B cell (primary cell): ENCODE measurements around the gene JMJD8. TPM values are rescaled to one million over a fixed set of nuclear protein-coding genes. Genes with fewer than 3 reads are reported as not detected.

Source experiments
- ATAC-seq: fragments of 200-7000 bp; cut with Tn5 transposase; one replicate; pipeline ENCODE4 v1.10.0; 2021; ENCODE audit warnings: low read depth, mild to moderate bottlenecking, moderate number of reproducible peaks, moderate library complexity
- CTCF ChIA-PET: fragments of 350-600 bp; sonication (Branson Sonifier 250); formaldehyde crosslinking; loops from one replicate; lab custom pipeline; 2021; ENCODE audit warnings: antibody characterized with exemption, inconsistent platforms; lab: Charles Lee
- POLR2A ChIA-PET: fragments of 350-600 bp; sonication (Branson Sonifier 250); formaldehyde crosslinking; loops from one replicate; lab custom pipeline; 2021; ENCODE audit warnings: antibody characterized with exemption; lab: Charles Lee
- DNase-seq: peaks from one replicate; pipeline ENCODE4 v3.0.0; 2013
- H2AFZ ChIP-seq: 2 replicates; pipeline ENCODE4 v1.6.1; 2012; ENCODE audit warnings: mild to moderate bottlenecking, low read depth, low read length; ENCODE audit not compliant: insufficient read depth, poor library complexity, severe bottlenecking
- H3K27ac ChIP-seq, 2 donors: 1 replicate in 1 of 2; 2 replicates in 1 of 2; pipeline ENCODE4 v1.5.1; 2012 to 2013; ENCODE audit warnings: low read length in 2 of 2, mild to moderate bottlenecking in 2 of 2, moderate library complexity in 1 of 2
- H3K27me3 ChIP-seq, 4 experiments: fragments of 200-600 bp in 1 of 4; sonication (generic) in 1 of 4; replicated peaks in 1 of 4; 1 replicate in 2 of 4; 2 replicates in 2 of 4; pipeline versions ENCODE4 v1.6.1 to v1.7.0; 2013 to 2016; ENCODE audit warnings: low read length in 3 of 4, mild to moderate bottlenecking in 2 of 4, mixed read lengths in 1 of 4, moderate library complexity in 1 of 4; ENCODE audit not compliant: insufficient read depth in 4 of 4, control insufficient read depth in 3 of 4; ENCODE audit errors: control extremely low read depth in 1 of 4
- H3K36me3 ChIP-seq, 2 experiments: replicated peaks in 1 of 2; 1 replicate in 1 of 2; 2 replicates in 1 of 2; pipeline versions ENCODE4 v1.6.1 to v1.7.1; 2013; ENCODE audit warnings: low read length in 1 of 2; ENCODE audit not compliant: insufficient read depth in 2 of 2, control insufficient read depth in 1 of 2; ENCODE audit errors: control extremely low read depth in 1 of 2, extremely low read depth in 1 of 2
- H3K4me1 ChIP-seq, 2 donors: fragments of 200-600 bp in 1 of 2; sonication (generic) in 1 of 2; 1 replicate in 1 of 2; 2 replicates in 1 of 2; pipeline versions ENCODE4 v1.5.1 to v1.6.1; 2013 to 2017; ENCODE audit warnings: low read length in 2 of 2; ENCODE audit not compliant: control insufficient read depth in 2 of 2, insufficient read depth in 2 of 2
- H3K4me2 ChIP-seq: replicated peaks from 2 replicates; pipeline ENCODE3; 2012; ENCODE audit warnings: mild to moderate bottlenecking, low read depth, low read length; ENCODE audit not compliant: poor library complexity, severe bottlenecking
- H3K4me3 ChIP-seq, 5 experiments: fragments of 200-600 bp in 1 of 5; sonication (generic) in 1 of 5; 1 replicate in 3 of 5; 2 replicates in 2 of 5; pipeline versions ENCODE4 v1.5.1 to v1.7.0; 2011 to 2016; ENCODE audit warnings: low read length in 4 of 5, mild to moderate bottlenecking in 4 of 5, low read depth in 2 of 5, control low read depth in 1 of 5, moderate library complexity in 1 of 5; ENCODE audit not compliant: insufficient read depth in 1 of 5; ENCODE audit errors: control extremely low read depth in 1 of 5, extremely low read depth in 1 of 5
- H3K79me2 ChIP-seq: fragments of 200-600 bp; sonication (generic); one replicate; pipeline ENCODE4 v1.6.0; 2016; ENCODE audit warnings: low read length; ENCODE audit not compliant: control insufficient read depth, insufficient read depth
- H3K9ac ChIP-seq: fragments of 200-600 bp; sonication (generic); 2 replicates; pipeline ENCODE4 v1.6.1; 2017; ENCODE audit warnings: mild to moderate bottlenecking, low read length, moderate library complexity
- H3K9me3 ChIP-seq, 3 donors: one replicate each; pipeline versions ENCODE4 v1.6.1 to v1.7.1; 2013; ENCODE audit warnings: low read length in 2 of 3; ENCODE audit not compliant: control insufficient read depth in 2 of 3, insufficient read depth in 1 of 3; ENCODE audit errors: control extremely low read depth in 1 of 3
- H4K20me1 ChIP-seq: 2 replicates; pipeline ENCODE4 v1.6.0; 2012; ENCODE audit warnings: mild to moderate bottlenecking, low read length; ENCODE audit not compliant: insufficient read depth, control insufficient read depth, poor library complexity, severe bottlenecking
- H3K27ac Mint-ChIP-seq: one replicate; pipeline ENCODE4 v1.8.0; 2021; ENCODE audit warnings: mixed read lengths
- H3K27me3 Mint-ChIP-seq: one replicate; pipeline ENCODE4 v1.8.0; 2021; ENCODE audit warnings: mixed read lengths
- H3K4me1 Mint-ChIP-seq: one replicate; pipeline ENCODE4 v1.8.0; 2021; ENCODE audit warnings: mixed read lengths
- H3K4me3 Mint-ChIP-seq: one replicate; pipeline ENCODE4 v1.8.0; 2021; ENCODE audit warnings: mixed read lengths
- H3K9me3 Mint-ChIP-seq: one replicate; pipeline ENCODE4 v1.8.0; 2022; ENCODE audit warnings: mixed read lengths; ENCODE audit not compliant: insufficient read depth
- EZH2 ChIP-seq: IDR thresholded peaks from 2 replicates; pipeline ENCODE4 v1.6.1; 2012; ENCODE audit warnings: borderline replicate concordance, low read depth, mild to moderate bottlenecking, moderate library complexity, low read length; ENCODE audit not compliant: insufficient read depth, poor library complexity, severe bottlenecking
- WGBS: methylation state at CpG from one replicate; pipeline ENCODE4 v1.1.5; 2013; ENCODE audit warnings: missing lambda C conversion rate; ENCODE audit not compliant: insufficient coverage; 5-methylcytosine and 5-hydroxymethylcytosine counted together
- intact Hi-C: fragments of 100-400 bp; cut with micrococcal nuclease; formaldehyde crosslinking; loops from one replicate; pipeline ENCODE4 v1.10.0; 2022
- polyA plus RNA-seq: library from polyadenylated mRNA; depleted of rRNA; stranded (reverse); fragments of >200 nt; gene quantifications from 2 replicates; pipeline ENCODE4 v1.2.3, GENCODE V29; 2012
- total RNA-seq, 2 donors: library from RNA; stranded (reverse); fragments of 120-200 nt in 1 of 2; gene quantifications; 1 replicate in 1 of 2; 2 replicates in 1 of 2; pipeline versions ENCODE4 v1.2.3 to v1.2.4, GENCODE V29; 2013 to 2022
- TF ChIP-seq, protein P1 (sequence below): fragments of 200-600 bp; IDR thresholded peaks from one replicate; pipeline ENCODE4 v1.8.0; 2022; ENCODE audit warnings: antibody characterized with exemption, mild to moderate bottlenecking

JMJD8 gene
- total and polyA plus RNA-seq, 2 donors (not counting 1 experiment from before 2014, with no cell fraction given) = 46.3 to 69.3 TPM

GRCh38 chr16:714558-715476, 30.7 kb upstream of the JMJD8 start, which contains the start of gene METRN:
METRN (plus strand) TSS chr16:715118; CDS start chr16:715290, 172 bp downstream.
- Histone ChIP-seq H3K79me2 (no peaks in the 10 kb centered on the region), H3K4me2 (peak within 1 kb of the TSS; percentile 95), H3K9ac (peak within 1 kb of the TSS; percentile 61), H4K20me1 (peaks cover 11% of the 10 kb centered on the region), H3K27me3 (peaks cover 0 to 44% (median 17%) of the 10 kb centered on the region in 4 experiments), H3K27ac (no peak within 1 kb of the TSS), H3K36me3 (no peaks in the 10 kb centered on the region), H2AFZ (peak within 1 kb of the TSS; percentile 77), H3K4me3 (peak within 1 kb of the TSS in 4 of 5 experiments; percentile 8 to 61 (median 54)), H3K9me3 (peaks cover 0 to 15% (median 0%) of the 10 kb centered on the region in 3 donors), H3K4me1 (peaks cover 15 to 25% of the 10 kb centered on the region in 2 donors)
- POLR2A ChIA-PET = interaction anchor here (1.4 to 2.1 kb wide), 2 partner anchors 11 to 26 kb away, joined by 4 to 11 read pairs; partner anchors contain the start of genes CCDC78 and CIAO3
- Mint-ChIP-seq H3K27me3 (peaks cover 10% of the 10 kb centered on the region), H3K9me3 (no peaks in the 10 kb centered on the region), H3K27ac (no peak within 1 kb of the TSS), H3K4me1 (peaks cover 8% of the 10 kb centered on the region), H3K4me3 (peak within 1 kb of the TSS; percentile 72)
- CTCF ChIA-PET = interaction anchor here (0.9 to 7.6 kb wide), 6 partner anchors 11 to 70 kb away, joined by 3 to 94 read pairs (median 15); partner anchors contain the start of genes CHTF18, CIAO3, HAGHL and RPUSD1
- ATAC-seq (peak; percentile 91), DNase-seq (peak; percentile 88)
- intact Hi-C loops = loop anchor here (5.0 kb wide), 1 partner anchor 257 kb away; the partner anchor contains the start of gene LMF1
- TF ChIP-seq, protein P1, sequence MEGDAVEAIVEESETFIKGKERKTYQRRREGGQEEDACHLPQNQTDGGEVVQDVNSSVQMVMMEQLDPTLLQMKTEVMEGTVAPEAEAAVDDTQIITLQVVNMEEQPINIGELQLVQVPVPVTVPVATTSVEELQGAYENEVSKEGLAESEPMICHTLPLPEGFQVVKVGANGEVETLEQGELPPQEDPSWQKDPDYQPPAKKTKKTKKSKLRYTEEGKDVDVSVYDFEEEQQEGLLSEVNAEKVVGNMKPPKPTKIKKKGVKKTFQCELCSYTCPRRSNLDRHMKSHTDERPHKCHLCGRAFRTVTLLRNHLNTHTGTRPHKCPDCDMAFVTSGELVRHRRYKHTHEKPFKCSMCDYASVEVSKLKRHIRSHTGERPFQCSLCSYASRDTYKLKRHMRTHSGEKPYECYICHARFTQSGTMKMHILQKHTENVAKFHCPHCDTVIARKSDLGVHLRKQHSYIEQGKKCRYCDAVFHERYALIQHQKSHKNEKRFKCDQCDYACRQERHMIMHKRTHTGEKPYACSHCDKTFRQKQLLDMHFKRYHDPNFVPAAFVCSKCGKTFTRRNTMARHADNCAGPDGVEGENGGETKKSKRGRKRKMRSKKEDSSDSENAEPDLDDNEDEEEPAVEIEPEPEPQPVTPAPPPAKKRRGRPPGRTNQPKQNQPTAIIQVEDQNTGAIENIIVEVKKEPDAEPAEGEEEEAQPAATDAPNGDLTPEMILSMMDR = no peak
- TF ChIP-seq EZH2 = no peak
- 5% methylated on average over 107 of the region's 108 CpGs for WGBS
